Stimulated activated CD4-positive, alpha-beta T cell treated with anti-CD3 and anti-CD28 coated beads, TNF-alpha, amount 100 ng/mL, for 4 hours (primary cell): ENCODE results near the gene SLC26A1.

Experiments used
- DNase-seq, 3 experiments: peaks; one replicate each; pipeline ENCODE4 v3.0.0-alpha.2; 2020; ENCODE audit warnings: low read depth in 3 of 3

The SLC26A1 gene, protein sequence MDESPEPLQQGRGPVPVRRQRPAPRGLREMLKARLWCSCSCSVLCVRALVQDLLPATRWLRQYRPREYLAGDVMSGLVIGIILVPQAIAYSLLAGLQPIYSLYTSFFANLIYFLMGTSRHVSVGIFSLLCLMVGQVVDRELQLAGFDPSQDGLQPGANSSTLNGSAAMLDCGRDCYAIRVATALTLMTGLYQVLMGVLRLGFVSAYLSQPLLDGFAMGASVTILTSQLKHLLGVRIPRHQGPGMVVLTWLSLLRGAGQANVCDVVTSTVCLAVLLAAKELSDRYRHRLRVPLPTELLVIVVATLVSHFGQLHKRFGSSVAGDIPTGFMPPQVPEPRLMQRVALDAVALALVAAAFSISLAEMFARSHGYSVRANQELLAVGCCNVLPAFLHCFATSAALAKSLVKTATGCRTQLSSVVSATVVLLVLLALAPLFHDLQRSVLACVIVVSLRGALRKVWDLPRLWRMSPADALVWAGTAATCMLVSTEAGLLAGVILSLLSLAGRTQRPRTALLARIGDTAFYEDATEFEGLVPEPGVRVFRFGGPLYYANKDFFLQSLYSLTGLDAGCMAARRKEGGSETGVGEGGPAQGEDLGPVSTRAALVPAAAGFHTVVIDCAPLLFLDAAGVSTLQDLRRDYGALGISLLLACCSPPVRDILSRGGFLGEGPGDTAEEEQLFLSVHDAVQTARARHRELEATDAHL

GRCh38 chr4:993111-994029, at the start of gene SLC26A1:
Gene SLC26A1 (minus strand): TSS chr4:993404. CDS start chr4:991703, 1,701 bp downstream.
- DNase-seq = no peak

DNA sequence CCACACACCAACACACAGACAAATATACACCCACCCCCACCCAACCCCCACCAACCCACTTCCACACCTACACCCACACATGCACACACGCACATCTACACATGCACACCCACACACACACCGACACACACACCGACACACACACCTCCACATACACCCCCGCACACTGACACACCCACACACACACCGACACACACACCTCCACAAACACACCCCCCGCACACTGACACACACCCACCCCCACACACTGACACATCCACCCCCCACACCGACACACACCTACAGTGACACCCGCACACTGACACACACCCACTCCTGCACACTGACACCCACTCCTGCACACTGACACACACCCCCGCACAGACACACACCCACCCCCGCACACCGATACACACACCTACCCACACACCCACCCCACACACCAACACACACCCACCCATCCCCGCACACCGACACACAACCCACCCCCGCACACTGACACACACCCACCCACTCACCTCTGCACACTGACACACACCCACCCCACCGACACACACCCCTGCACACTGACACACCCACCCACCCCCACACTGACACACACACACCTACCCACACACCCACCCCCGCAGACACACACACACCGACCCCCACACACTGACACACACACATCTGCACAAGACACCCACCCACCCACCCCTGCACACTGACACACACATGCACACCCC, 49.3 kb upstream of the SLC26A1 start:
- DNase-seq = no peak

DNA sequence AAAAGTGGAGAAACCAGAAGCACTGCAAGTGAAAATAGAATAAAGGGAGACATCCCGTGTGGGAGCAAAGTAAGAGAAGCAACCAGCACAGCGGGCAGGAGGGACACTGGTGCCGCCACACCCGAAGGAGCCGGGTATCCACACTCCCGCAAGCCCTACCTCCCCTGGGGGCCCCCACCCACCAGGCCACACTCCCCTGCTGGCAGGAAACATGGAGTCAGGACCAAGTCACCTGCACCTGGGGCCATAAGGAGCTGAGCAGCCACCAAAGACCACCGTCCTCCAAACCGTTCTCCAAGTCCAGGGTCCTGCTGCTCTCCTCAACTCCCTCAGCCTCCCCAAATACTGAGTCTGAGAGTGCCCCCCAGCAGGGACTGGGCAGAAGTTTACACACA, 48.7 kb upstream of the SLC26A1 start:
- DNase-seq = no peak

- DNase-seq = no peak
Observed at GRCh38 chr4:1041147-1041935, 48.1 kb upstream of the SLC26A1 start.

DNA sequence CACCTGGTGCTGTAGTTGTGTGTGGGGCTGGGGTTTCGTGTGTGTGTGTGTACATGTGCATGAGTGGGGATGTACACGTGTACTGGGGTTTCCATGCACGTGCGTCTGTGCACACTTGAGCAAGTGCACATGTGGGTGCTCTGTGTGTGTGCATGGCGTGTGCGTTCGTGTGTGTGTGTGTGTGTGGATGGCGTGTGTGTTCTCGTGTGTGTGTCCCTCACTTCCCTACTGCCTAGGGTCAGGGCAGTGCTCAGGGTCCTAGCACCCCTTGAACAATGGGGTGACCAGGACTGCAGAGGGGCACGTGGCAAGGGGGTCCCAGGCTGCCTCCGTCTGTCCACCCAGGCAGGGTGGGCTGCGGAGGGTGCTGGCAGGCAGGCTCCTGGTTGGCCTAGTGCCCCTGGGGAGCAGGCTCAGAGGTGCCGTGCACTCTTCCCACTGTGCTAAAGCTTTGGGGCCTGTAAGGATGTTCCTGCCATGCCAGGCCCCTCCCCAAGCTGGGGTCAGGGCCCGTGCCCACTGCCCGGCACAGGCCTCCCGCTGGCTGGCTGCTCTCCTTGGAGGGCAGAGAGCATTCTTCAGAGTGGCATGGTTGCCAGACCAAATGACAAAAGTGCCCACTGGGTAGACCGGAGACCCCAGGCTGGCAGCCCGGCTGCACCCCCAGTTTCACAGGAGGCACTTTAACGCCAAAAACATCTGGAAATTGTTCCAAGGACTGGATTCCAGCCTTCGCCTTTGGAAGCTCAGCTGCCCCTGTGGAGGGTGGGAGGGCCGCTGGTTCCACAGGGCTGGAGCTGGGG, 47.3 kb upstream of the SLC26A1 start:
- DNase-seq = no peak

DNA sequence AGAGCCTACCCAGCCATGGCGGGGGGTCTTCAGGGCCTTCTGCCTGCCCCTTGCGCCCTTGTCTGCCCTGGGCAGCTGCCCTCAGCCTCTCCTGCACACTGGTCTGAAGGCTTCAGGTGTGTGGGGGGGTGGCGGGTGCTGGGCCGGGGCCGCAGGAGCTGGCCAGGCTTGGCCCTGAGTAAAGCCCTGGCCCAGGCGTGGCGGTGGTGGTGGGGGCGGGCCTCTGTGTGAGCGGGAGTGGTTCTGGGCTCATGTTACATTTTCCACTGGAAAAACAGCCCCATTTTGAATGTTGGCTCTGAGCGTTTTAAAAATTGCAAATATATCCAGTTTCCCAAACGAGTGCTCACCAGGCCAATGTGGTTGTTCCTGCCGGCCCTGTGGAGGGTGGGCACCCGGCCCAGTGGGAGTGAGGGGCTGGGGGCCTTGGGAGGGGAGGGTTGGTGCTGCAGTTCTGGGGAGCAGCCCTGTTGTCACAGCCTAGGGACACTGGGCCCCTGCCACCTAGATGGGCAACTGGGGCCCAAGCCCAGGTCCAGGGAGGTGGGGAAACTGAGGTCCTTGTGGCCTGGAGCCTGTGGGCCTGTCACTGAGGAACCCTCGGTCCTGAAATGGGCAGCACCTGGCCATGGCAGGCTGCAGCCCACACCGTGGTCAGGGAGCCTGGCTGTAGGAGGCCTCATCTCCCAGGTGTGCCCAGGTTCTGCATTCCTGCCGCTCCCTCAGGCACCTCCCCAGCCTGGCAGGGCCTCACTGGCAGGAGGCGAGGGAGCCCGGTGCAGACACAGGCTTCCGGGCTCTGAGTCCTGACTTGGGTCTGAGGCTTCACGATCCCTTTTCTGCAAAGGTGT, 46.5 kb upstream of the SLC26A1 start:
- DNase-seq = no peak

DNA sequence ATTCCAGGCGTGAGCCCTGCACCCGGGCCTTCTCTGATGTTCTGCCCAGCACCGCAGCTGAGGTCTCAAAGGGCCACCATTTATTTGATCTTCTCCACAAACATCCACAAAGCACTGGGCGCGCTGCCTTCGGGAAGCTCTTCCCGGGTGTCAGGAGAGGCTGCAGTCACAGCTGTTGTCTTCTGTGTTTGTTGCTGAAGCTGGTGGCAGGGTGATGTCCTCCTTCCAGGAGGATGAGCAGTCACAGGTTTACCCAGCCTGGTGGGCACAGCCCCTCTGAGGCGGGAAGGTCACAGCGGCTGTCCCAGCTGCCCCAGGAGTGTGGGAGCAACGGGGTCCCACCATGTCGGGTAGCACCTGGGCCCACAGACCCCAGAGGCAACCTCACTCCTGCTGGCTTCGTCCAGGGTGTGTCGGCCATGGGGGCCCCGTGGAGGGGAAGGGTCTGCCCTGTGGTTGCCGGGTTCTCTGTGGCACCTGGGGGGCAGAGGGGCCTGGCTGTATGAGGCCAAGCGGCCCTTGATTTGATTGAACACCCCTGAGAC, 45.8 kb upstream of the SLC26A1 start:
- DNase-seq = no peak

- DNase-seq = no peak
Observed at GRCh38 chr4:1036976-1037810, 44.0 kb upstream of the SLC26A1 start.

GRCh38 chr4:1036095-1036494, 42.9 kb upstream of the SLC26A1 start:
- DNase-seq = no peak

- no peak for DNase-seq
Observed at GRCh38 chr4:1035510-1035909, 42.3 kb upstream of the SLC26A1 start.

DNA sequence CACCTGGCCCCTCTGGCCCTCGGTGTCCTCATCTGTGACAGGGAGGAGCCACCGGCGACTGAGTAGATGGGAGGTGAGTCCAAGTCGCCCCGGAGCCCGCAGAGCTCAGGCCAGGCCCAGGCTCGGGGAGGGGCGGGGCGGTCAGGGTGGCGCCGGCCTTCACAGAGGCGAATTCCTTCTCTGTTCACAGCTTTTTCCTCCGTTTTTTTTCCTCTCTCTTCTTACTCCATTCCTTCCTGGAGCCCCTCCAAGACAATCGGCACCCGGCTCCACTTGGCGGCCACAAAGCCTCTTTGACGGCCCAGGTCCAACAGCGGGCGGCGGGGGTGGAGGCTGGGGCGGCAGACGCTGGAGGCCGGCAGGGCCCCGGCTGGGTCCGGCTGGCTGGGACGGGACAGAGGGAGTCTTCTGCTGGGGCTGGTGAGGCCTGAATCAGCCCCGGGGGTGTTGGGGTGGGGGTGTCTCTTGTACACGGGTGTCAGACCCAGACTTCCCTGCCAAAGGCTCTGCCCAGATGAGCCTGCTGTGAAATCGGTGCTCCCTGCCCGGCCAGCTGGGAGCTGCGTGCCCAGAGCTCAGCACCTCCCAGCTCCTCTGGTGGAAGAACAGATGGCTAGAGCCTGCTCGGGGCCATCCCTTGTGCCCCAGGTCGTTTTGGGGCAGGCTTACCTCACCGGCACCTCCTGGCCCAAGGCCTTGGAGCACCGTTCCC, 40.8 kb upstream of the SLC26A1 start:
- no peak for DNase-seq

- DNase-seq = no peak
Observed at GRCh38 chr4:1032861-1033260, 39.7 kb upstream of the SLC26A1 start.

DNA sequence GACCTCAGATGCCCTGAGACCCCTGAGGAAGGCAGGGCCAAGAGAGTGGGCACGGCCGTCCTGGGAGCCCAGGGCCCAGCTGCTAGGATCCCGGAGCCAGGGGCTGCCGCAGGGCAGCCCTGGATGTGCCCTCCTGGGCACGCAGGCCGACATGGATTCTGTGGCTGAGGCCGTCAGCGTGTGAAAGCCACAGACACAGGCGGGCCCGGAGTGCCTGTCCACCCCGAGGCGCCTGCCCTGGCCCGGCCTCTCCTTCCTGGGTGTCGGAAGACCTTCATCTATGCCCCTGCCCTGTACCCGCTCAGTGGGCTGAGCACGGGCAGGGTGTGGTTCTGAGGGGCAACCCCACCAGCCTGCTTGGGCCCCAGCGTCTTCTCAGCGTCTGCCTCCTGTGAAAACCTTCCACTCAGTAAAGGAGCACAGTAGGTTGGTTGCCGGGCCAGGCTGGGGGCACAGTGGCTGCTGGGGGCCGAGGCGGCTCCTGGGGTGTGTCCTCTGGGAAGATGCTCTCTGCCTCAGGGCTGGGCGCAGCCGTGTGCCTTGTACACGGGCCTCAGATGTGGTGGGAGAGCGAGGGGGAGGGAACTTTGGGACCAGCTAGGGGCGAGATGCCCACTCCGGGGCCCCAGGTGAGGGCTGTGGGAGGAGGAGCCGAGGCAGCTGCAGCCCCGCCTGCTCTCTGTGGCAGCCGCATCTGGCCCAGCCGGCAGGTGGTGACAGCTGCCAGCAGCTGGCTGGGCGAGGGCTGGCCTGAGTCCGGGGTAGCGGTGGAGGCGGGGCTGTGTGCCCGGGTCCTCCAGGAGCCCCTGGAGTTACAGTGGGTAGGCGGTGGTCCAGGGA, 39.0 kb upstream of the SLC26A1 start:
- no peak for DNase-seq

GRCh38 chr4:1031346-1031745, 38.1 kb upstream of the SLC26A1 start:
- no peak for DNase-seq

DNA sequence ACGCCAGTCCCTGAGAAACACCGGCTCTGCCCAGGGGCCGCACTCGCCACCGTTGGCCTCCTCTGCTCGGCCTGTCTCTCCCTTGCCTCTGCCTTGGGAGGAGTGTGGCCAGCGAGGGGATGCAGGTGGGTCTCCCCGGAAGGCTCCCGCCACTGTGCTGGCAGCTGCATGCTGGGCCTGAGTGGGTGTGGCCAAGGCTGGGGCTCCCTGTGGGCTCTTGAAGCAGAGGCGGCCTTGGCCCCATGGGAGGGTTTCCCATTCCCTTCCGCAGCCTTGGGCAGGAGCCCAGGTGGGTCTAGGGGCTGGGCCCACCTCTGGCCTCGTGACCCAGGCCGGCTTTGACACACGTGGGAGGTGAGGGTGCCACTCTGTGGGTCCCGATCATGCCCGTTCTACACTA, 37.4 kb upstream of the SLC26A1 start:
- no peak for DNase-seq

DNA sequence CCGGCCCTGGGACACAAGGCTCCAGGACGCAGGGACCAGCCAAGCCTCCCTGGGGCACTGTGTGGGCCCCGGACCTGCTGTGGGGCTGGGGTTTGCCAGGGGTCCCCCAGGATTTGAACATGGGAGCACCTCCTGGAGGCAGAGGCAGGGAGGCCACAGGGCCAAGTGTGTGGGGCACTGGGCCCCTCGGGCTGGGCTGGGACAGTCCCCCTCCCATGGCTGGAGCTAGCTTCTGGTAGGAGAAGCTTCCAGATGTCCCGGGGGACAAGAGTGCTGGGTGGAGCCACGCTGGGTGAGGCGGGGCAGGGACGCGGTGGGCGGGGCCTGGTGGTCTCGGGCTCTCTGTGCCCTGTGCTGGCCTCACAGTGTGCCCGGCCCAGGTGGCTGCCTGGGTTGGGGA, 36.8 kb upstream of the SLC26A1 start:
- no peak for DNase-seq
